Stimulated activated naive B cell treated with anti-CD40 and anti-IgM and Interleukin-4, amounts not matched to agents 10 μg/mL and 1 μg/mL and 100 μg/mL, for 72 hours (primary cell): ENCODE results near the gene STING1.
"Not testable (repeated sequence)": the region's sequence is repeated elsewhere in the genome, so short reads cannot be mapped to it uniquely, and the experiment has no call there.

Experiments used
- ATAC-seq, 2 donors: fragments of 150-1000 bp; cut with Tn5 transposase; replicated peaks; 2 replicates each; pipeline ENCODE4 v1.10.0; 2021; ENCODE audit warnings: moderate library complexity in 1 of 2
- DNase-seq: peaks from one replicate; pipeline ENCODE4 v3.0.0; 2021
- H3K27ac Mint-ChIP-seq: one replicate; pipeline ENCODE4 v1.8.0; 2022; ENCODE audit warnings: mild to moderate bottlenecking, mixed read lengths
- H3K27me3 Mint-ChIP-seq, 2 donors: one replicate each; pipeline ENCODE4 v1.8.0; 2022; ENCODE audit warnings: mixed read lengths in 2 of 2
- H3K36me3 Mint-ChIP-seq, 2 donors: one replicate each; pipeline ENCODE4 v1.8.0; 2022; ENCODE audit warnings: mixed read lengths in 2 of 2, mild to moderate bottlenecking in 1 of 2
- H3K4me1 Mint-ChIP-seq, 2 donors: one replicate each; pipeline ENCODE4 v1.8.0; 2022; ENCODE audit warnings: mixed read lengths in 2 of 2, mild to moderate bottlenecking in 1 of 2
- H3K4me3 Mint-ChIP-seq, 2 donors: one replicate each; pipeline ENCODE4 v1.8.0; 2022; ENCODE audit warnings: mild to moderate bottlenecking in 2 of 2, mixed read lengths in 2 of 2, moderate library complexity in 1 of 2
- H3K9me3 Mint-ChIP-seq, 2 donors: one replicate each; pipeline ENCODE4 v1.8.0; 2022; ENCODE audit warnings: mixed read lengths in 2 of 2, mild to moderate bottlenecking in 1 of 2

The STING1 gene

DNA sequence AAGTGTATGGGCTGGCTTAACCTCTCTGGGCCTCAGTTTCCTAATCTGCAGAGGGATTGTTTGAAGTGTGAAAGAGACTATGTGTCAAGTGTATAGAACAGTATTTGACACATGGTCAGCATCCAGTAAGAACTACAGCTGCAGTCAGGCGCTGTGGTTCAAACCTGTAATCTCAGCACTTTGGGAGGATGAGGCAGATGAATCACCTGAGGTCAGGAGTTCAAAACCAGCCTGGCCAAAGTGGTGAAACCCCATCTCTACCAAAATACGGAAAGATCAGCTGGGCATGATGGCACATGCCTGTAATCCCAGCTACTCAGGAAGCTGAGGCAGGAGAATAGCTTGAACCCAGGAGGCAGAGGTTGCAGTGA lies 31.9 kb upstream of the STING1 start:
- Mint-ChIP-seq H3K27me3 (peaks cover 0 to 8% of the 10 kb centered on the region in 2 donors), H3K36me3 (peaks cover 6% of the 10 kb centered on the region in 2 donors), H3K4me1 (peaks cover 37 to 49% of the 10 kb centered on the region in 2 donors), H3K9me3 (no peaks in the 10 kb centered on the region), H3K27ac (no peak overlapping the region), H3K4me3 (no peak overlapping the region)
- no peak for ATAC-seq
- DNase-seq = no peak

DNA sequence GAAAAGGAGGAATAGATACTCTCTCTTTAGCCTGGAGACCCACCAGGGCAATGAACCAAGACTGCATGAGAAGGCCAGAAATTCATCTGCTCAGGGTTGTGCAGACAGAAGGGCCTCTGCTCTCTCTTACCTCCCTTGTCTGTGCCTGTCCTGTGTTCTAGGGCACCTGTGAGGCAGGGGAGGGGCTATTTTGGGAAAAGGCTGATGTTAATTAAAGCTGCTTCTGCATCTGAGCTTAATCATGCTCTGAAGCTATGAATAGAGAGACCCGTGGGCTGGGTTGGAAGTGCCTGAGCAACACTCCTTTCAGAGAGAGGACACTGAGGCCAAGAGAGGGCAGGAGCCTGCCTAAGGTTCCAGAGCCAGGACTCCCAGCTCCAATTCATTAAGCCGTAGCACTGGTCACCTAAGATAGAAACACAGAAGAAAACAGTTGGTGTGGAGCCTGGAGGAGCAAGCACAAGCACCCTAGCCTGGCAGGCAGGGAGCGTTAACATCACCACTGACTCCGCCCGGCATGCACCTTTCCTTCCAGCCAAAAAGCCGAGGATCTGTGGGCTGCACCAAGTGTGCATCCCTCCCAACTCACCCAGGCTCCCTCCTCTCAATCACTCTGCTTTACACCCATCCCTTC lies 31.4 kb upstream of the STING1 start:
- peaks cover 37 to 47% of the 10 kb centered on the region in 2 donors for H3K4me1 Mint-ChIP-seq
- H3K4me3 Mint-ChIP-seq = no peak overlapping the region
- peaks cover 0 to 8% of the 10 kb centered on the region in 2 donors for H3K27me3 Mint-ChIP-seq
- no peak overlapping the region for H3K27ac Mint-ChIP-seq
- no peak for DNase-seq
- H3K9me3 Mint-ChIP-seq = no peaks in the 10 kb centered on the region
- H3K36me3 Mint-ChIP-seq = peaks cover 6% of the 10 kb centered on the region in 2 donors
- ATAC-seq = peak in 1 of 2 donors; percentile 6

DNA sequence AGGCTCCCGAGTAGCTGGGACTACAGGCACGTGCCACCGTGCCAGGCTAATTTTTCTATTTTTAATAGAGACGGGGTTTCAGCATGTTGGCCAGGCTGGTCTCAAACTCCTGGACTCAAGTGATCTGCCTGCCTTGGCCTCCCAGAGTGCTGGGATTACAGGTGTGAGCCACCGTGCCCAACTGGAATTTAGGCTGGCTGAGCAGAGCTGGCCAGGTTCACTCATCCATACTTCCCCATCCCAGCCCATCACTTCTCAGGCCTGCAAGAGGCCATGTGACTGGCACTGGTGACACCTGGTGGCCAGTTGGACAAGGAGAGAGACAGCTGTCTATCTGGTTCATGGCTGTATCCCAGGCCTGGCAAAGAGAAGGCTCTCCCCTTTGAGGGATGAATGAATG lies 30.9 kb upstream of the STING1 start:
- H3K36me3 Mint-ChIP-seq, H3K9me3 Mint-ChIP-seq, H3K4me3 Mint-ChIP-seq, H3K27me3 Mint-ChIP-seq, H3K27ac Mint-ChIP-seq: not testable (repeated sequence)
- peak; percentile 56 to 62 for ATAC-seq
- peak; percentile 43 for DNase-seq
- peaks cover 33 to 44% of the 10 kb centered on the region in 2 donors for H3K4me1 Mint-ChIP-seq

DNA sequence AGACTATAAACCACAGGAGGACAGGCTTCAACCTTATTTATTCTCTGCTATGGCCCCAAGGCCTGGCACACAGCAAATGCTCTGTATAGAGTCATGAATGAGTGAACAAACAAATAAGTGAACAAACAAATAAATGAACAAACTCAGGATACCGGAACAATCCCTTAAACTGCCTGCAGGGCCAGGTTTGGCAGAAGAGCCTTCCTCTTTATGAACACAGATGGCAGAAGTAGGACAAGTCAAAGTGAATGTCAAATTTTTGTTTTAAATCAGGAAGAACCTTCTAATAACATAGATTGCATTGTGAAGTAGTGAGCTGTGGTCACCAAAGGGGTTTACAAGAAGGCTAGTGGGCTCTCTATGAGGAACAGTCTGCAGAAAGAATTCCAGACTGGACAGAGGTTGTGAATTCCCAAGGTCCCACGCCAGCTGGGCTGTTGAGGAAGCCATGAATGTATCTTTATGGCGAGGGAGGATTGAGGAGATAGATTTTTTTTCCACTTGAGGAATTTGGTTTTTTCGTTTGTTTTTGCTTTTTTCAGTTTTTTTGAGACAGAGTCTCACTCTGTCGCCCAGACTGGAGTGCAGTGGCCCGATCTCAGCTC lies 30.3 kb upstream of the STING1 start:
- peak; percentile 15 for ATAC-seq
- H3K4me1 Mint-ChIP-seq = peaks cover 31 to 41% of the 10 kb centered on the region in 2 donors

DNA sequence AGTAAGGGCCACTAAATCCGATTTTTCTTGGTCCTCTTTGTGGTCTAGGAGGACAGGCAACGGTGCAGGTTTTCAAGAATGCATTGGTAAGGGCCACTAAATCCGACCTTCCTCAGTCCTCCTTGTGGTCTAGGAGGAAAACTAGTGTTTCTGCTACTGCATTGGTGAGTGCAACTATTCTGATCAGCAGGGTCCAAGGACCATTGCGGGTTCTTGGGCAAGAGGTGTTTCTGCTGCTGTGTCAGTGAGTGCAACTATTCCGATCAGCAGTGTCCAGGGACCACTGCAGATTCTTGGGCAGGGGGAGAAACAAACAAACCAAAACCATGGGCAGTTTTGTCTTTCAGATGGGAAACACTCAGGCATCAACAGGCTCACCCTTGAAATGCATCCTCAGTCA lies 22.2 kb upstream of the STING1 start:
- not testable (repeated sequence) for H3K9me3 Mint-ChIP-seq, DNase-seq, H3K4me1 Mint-ChIP-seq, H3K27ac Mint-ChIP-seq, H3K36me3 Mint-ChIP-seq, H3K27me3 Mint-ChIP-seq, H3K4me3 Mint-ChIP-seq, ATAC-seq

More for the DNA sequence above, 30.3 kb upstream of the STING1 start:
- Mint-ChIP-seq H3K9me3 (no peaks in the 10 kb centered on the region), H3K27me3 (peaks cover 0 to 8% of the 10 kb centered on the region in 2 donors), H3K27ac (peak overlapping the region; percentile 52), H3K4me3 (no peak overlapping the region), H3K36me3 (peaks cover 6% of the 10 kb centered on the region in 2 donors)
- no peak for DNase-seq

DNA sequence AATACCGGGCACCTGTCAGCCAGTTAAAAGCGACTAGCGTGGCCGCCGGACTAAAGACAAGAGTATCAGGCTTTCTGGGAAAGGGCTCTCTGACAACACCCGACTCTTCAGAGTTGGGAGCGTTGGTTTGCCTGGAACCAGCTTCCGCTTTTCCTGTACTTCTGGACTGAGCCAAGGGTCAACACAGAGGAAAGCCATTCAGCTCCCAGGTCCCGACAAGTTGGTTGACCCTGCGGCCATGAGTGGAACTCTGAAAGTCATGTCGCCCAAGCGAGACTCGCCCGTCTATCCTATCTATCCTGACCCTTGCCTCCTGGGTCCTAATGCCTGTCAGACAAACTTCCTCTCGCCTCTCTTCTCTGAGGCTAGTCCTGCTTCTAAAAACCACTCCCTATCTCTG lies 21.3 kb upstream of the STING1 start:
- DNase-seq, H3K27ac Mint-ChIP-seq, ATAC-seq, H3K36me3 Mint-ChIP-seq, H3K4me1 Mint-ChIP-seq, H3K9me3 Mint-ChIP-seq, H3K4me3 Mint-ChIP-seq, H3K27me3 Mint-ChIP-seq: not testable (repeated sequence)

DNA sequence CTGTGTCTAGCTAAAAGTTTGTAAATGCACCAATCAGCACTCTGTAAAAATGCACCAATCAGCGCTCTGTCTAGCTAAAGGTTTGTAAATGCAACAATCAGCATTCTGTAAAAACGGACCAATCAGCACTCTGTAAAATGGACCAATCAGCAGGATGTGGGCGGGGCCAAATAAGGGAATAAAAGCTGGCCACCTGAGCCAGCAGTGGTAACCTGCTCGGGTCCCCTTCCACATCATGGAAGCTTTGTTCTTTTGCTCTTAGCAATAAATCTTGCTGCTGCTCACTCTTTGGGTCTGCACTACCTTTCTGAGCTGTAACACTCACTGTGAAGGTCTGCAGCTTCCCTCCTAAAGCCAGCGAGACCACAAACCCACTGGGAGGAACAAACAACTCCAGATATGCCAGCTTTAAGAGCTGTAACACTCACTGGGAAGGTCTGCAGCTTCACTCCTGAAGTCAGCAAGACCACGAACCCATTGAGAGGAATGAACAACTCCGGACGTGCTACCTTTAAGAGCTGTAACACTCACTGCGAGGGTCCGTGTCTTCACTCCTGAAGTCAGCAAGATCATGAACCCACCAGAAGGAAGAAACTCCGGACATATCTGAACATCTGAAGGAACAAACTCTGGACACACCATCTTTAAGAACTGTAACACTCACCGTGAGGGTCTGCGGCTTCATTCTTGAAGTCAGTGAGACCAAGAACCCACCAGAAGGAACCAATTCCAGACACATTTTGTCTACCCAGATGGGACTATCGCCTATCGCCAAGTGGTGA lies 20.7 kb upstream of the STING1 start:
- not testable (repeated sequence) for H3K27me3 Mint-ChIP-seq, ATAC-seq, H3K4me3 Mint-ChIP-seq

DNA sequence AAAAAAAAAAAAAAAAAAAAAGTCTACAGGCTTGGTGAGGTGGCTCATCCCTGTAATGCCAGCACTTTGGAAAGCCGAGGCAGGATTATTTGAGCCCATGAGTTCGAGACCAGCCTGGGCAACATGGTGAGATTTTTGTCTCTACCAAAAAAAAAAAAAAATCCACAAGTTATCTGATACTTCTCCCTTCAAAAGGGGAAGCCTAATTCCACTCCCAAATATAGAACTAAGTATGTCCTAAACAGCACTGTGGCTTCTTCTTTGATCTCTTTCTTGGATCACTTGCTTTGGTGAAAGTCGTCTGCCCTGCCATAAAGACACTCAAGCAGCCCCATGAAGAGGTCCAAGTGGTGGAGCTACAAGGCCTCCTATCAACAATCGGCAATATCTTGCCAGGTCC lies 18.8 kb upstream of the STING1 start:
- no peaks in the 10 kb centered on the region for H3K36me3 Mint-ChIP-seq

More for the DNA sequence above, 20.7 kb upstream of the STING1 start:
- H3K36me3 Mint-ChIP-seq, H3K9me3 Mint-ChIP-seq, DNase-seq, H3K4me1 Mint-ChIP-seq, H3K27ac Mint-ChIP-seq: not testable (repeated sequence)

DNA sequence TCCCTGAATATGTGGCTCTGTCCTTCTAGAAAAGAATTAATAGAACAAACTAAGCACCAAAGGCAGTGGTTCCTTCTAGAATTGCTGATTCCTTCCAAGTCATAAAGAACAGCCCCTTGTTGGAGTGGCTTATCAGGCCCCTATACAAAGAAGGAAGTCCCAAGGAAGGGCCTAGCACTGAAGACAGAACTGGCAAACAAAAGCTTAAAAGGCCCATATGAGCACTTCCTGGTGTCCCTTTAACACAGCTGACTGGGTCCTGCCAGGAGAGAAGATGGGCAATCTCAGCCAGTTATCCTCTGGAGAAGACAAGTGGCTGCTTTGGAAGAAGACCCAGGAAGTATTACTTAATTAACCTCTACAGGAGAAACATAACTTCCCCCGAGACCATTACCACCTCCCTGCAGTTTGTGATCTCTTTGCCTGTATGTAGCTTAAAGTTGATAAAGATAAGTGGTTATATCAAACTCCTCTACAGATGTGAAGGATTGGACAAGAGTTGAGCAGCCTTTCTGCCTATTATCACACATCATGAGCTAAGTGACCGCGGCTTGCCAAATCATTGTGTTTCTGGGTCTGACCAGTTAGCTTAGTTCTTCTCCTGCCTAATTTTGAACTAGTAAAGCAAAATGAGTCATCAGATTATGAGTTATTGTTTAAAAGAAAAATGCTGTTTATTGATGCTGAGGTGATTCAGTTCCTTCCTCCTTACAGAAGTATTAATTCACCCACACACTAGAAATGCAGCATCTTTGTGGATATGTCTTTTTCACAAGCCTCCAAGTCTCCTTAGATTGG lies 13.3 kb upstream of the STING1 start:
- Mint-ChIP-seq H3K9me3 (no peaks in the 10 kb centered on the region), H3K4me1 (peaks cover 1 to 10% of the 10 kb centered on the region in 2 donors), H3K27me3 (peaks cover 0 to 3% of the 10 kb centered on the region in 2 donors), H3K36me3 (no peaks in the 10 kb centered on the region), H3K4me3 (no peak overlapping the region), H3K27ac (no peak overlapping the region)
- DNase-seq (no peak), ATAC-seq (no peak)

More for the DNA sequence above, 18.8 kb upstream of the STING1 start:
- no peak for ATAC-seq
- Mint-ChIP-seq H3K4me1 (no peaks in the 10 kb centered on the region), H3K27me3 (peaks cover 0 to 4% of the 10 kb centered on the region in 2 donors), H3K27ac (no peak overlapping the region), H3K4me3 (no peak overlapping the region), H3K9me3 (no peaks in the 10 kb centered on the region)
- DNase-seq = no peak

DNA sequence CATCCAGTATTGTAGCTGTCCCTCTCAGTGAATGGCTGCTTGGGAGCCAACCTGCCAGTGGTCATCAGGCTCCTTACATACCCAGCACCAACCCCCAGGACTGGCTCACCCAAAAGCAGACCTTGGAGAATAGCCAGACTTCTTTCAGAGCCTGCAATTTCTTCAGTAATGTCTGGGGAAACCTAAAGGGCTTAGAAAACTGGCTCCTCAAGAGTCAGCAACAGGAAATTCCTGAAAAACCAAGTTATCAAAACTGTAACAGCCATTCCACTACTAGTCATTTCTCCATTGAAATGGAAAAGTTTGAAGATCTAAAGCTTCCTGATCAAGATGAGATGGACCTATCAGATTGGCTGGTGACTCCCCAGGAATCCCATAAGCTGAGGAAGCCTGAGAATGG lies 12.3 kb upstream of the STING1 start:
- H3K27ac Mint-ChIP-seq = no peak overlapping the region
- no peak overlapping the region for H3K4me3 Mint-ChIP-seq
- DNase-seq = no peak
- peaks cover 0 to 3% of the 10 kb centered on the region in 2 donors for H3K27me3 Mint-ChIP-seq
- ATAC-seq = no peak
- H3K4me1 Mint-ChIP-seq = peaks cover 1 to 10% of the 10 kb centered on the region in 2 donors
- H3K36me3 Mint-ChIP-seq = no peaks in the 10 kb centered on the region
- no peaks in the 10 kb centered on the region for H3K9me3 Mint-ChIP-seq

DNA sequence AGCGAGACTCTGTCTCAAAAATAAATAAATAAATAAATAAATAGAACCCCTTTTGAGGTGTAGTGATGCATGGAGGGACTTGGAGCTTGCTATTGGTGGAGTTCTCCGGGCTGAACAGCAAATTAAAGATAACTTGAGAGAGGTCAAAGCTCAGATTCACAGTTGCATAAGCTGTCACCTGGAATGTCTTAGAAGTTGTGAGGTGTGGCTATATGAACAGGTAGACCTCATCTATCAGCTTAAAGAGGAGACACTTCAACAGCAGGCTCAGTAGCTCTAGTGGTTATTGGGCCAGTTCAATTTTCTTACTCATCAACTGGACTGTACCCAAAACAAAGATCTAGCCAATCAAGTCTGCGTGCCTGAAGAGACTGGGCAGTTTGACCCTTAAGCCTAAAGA lies 11.7 kb upstream of the STING1 start:
- ATAC-seq (no peak), DNase-seq (no peak)
- Mint-ChIP-seq H3K9me3 (no peaks in the 10 kb centered on the region), H3K36me3 (no peaks in the 10 kb centered on the region), H3K4me3 (no peak overlapping the region), H3K27me3 (peaks cover 0 to 3% of the 10 kb centered on the region in 2 donors), H3K27ac (no peak overlapping the region), H3K4me1 (peaks cover 1 to 10% of the 10 kb centered on the region in 2 donors)

DNA sequence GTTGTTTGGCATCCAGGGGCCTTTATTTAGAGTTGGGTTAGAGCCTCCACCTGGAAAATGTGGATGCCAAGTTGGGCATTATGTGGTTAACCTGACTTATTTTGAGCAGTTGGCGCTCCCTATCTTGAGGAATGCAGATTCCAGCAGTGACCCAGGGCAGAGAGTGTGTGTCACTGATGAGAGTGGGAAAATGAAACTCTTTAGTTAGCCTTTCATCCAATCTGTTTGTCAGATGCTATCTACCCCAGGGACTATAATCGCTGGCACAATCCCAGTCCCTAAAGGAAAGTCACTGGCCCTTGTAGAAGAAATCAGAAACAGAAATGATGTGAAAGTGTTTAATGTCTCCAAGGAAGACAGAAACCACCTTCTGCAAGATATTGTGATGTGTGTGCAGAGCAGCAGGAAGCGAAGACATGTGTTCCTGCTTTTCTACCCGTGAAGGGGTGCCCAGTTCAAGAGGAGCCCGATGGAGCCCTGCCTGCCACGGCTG lies 10.2 kb upstream of the STING1 start:
- H3K9me3 Mint-ChIP-seq = no peaks in the 10 kb centered on the region
- ATAC-seq = no peak

DNA sequence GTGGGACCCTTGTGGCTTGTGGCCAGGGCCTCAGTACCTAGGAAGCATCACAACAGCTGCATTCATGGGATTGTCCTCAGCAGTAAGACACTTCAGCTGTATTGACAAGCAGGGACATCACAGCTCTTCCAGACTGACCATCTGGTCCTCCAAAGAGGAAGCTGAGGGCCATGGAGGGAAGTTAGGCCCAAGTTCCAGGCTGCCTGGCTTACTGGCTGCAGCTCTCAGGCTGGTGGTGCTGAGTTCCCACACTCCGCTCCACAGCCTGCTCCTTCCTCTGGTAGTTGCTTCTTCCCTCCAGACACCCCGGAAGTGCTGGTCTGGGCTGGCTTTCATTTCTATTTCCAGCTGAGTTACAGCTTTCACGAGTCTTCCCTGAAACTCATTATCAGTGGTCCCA lies 5.7 kb upstream of the STING1 start:
- Mint-ChIP-seq H3K27me3 (peaks cover 0 to 3% of the 10 kb centered on the region in 2 donors), H3K4me3 (no peak overlapping the region), H3K27ac (peak overlapping the region; percentile 76), H3K36me3 (no peaks in the 10 kb centered on the region), H3K9me3 (no peaks in the 10 kb centered on the region), H3K4me1 (peaks cover 5 to 16% of the 10 kb centered on the region in 2 donors)
- ATAC-seq (no peak), DNase-seq (no peak)

More for the DNA sequence above, 10.2 kb upstream of the STING1 start:
- no peak for DNase-seq
- H3K4me1 Mint-ChIP-seq = peaks cover 5 to 16% of the 10 kb centered on the region in 2 donors
- H3K27ac Mint-ChIP-seq = no peak overlapping the region
- H3K36me3 Mint-ChIP-seq = no peaks in the 10 kb centered on the region
- H3K27me3 Mint-ChIP-seq = peaks cover 0 to 3% of the 10 kb centered on the region in 2 donors
- no peak overlapping the region for H3K4me3 Mint-ChIP-seq

DNA sequence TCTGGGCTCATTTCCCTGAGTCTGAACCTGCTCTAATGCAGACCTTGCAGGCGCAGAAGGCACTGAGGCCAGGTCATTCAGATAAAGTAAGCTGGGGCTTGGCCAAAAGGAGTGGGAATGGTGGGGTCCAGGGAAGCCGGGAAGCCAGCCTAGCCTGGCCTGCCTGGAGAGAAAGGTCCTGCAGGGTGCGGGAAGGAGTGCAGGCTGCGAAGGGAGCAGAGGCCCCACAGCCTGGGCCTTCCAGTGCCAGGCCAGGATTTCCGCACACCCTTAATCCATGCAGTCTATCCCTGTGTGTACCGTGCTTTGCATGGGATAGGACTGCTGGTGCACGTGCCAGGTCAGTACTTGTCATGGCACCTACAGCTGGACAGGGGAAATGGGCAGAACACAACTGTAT lies 3.6 kb upstream of the STING1 start:
- no peaks in the 10 kb centered on the region for H3K9me3 Mint-ChIP-seq
- H3K4me3 Mint-ChIP-seq = no peak overlapping the region
- ATAC-seq = no peak
- H3K27ac Mint-ChIP-seq = no peak overlapping the region
- DNase-seq = no peak
- H3K4me1 Mint-ChIP-seq = peaks cover 18 to 23% of the 10 kb centered on the region in 2 donors
- no peaks in the 10 kb centered on the region for H3K27me3 Mint-ChIP-seq
- H3K36me3 Mint-ChIP-seq = no peaks in the 10 kb centered on the region
